ENCODE results near the gene KCNT2. TPM values are rescaled to one million over a fixed set of nuclear protein-coding genes. Genes with fewer than 3 reads are reported as not detected.

KCNT2 gene
- total and polyA plus RNA-seq, 2 of the 8 experiments (the other 6 are each of a cell fraction or from before 2014, with no cell fraction given): 2.3 to 10.2 TPM

- TF ChIP-seq ATF2 (IDR thresholded peaks at IDR 0.05; ENCODE audit: low read length) (no peak), TAF1 (IDR thresholded peaks at IDR 0.05; ENCODE audit: low read depth, low read length) (no peak)
Observed at GRCh38 chr1:196205882-196206281, 402.4 kb downstream of the KCNT2 start (continued).

Measured in H1 (cell line).